Measurements from ENCODE around the gene TEX38.

TEX38 gene

GRCh38 chr1:46671554-46671953, at the start of gene TEX38:
Gene TEX38 (plus strand): TSS chr1:46671854. CDS start chr1:46671935, 81 bp downstream.
- no peak for TF ChIP-seq CTCF (conservative IDR thresholded peaks at IDR 0.05)
- TF ChIP-seq ZFX (IDR thresholded peaks at IDR 0.05) = no peak
- H3K27ac ChIP-seq = no peak within 1 kb of the TSS

DNA sequence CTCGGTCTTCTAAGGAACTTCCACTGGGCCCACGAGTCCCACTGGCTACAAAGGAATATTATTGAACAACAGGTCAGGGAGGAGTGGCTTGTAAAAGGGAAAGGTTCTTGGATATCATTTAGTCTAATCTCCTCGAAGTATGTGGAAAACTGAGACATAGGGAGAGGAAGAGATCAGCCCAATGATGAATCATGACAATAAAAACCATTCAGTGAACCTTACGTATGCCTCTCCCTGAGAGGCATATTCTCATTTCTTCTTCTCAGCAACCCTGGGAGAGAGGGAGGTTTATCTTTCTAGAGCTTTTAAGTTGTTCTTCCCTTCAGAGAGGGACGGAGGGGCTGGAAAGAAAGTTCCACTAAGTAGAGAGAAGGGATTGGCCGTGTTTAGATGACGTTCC, 49.7 kb upstream of the TEX38 start:
- TF ChIP-seq ZFX (IDR thresholded peaks at IDR 0.05) (no peak), CTCF (conservative IDR thresholded peaks at IDR 0.05) (no peak)
- no peak overlapping the region for H3K27ac ChIP-seq

GRCh38 chr1:46622344-46622743, 49.3 kb upstream of the TEX38 start:
- TF ChIP-seq ZFX (IDR thresholded peaks at IDR 0.05) (no peak), CTCF (conservative IDR thresholded peaks at IDR 0.05) (peak; percentile 75)
- H3K27ac ChIP-seq = no peak overlapping the region

DNA sequence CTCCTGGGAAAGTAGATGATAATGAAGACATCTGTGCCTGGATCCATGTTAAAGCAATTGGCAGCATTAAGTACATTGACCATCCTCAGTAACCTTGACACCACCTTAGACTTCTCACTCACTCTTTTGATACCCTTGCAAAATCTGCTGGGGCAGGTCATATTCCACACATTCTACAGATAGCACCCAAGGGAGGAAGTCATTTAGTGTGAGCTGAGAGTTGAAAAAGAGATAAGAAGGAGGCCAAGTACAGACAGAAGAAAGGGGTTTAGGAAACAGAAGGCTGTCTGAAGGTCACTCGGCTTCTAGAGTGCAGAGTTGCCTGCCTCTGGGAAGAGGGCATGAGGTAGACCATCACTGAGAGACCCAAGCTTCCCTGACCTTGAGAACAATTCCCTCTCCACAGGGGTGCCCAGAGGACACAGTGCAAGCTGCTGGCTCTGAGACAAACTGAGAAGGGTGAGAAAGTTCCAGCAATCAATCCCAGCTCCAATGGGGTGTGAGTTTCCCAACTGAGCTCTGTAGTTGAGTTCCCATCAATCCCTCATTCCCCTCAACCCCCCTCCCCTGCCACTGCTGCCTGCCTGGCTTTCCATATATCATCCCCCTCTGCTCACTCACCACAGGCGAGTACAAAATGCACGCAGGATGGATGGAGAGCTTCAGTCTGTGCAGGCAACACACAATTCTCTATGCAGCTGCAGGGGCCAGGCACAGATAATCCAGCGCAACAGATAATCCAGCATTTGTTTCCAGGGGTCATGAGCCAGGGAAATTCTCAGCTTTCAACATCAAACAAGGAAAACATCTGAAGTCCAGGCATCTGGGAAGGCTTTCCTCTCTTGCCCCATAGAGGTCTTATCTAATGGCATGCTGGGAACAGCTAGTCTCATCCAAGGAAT, 47.7 kb upstream of the TEX38 start:
- no peak for TF ChIP-seq CTCF (conservative IDR thresholded peaks at IDR 0.05)
- H3K27ac ChIP-seq = no peak overlapping the region

GRCh38 chr1:46630719-46631118, 40.9 kb upstream of the TEX38 start:
- no peak for TF ChIP-seq ZFX (IDR thresholded peaks at IDR 0.05)
- no peak for TF ChIP-seq CTCF (conservative IDR thresholded peaks at IDR 0.05)
- H3K27ac ChIP-seq = no peak overlapping the region

- H3K27ac ChIP-seq = no peak overlapping the region
- no peak for TF ChIP-seq CTCF (conservative IDR thresholded peaks at IDR 0.05)
- TF ChIP-seq ZFX (IDR thresholded peaks at IDR 0.05) = no peak
These were observed 36.4 kb upstream of the TEX38 start for GRCh38 chr1:46635205-46635604.

- no peak overlapping the region for H3K27ac ChIP-seq
- TF ChIP-seq ZFX (IDR thresholded peaks at IDR 0.05) = no peak
- no peak for TF ChIP-seq CTCF (conservative IDR thresholded peaks at IDR 0.05)
These were observed 34.1 kb upstream of the TEX38 start for GRCh38 chr1:46637444-46638083.

Measured in C4-2B (cell line).